Measurements from ENCODE around the gene CCDC8.

CCDC8 gene

GRCh38 chr19:46361915-46362314 is 51.4 kb downstream of the CCDC8 start:
- DNase-seq (ENCODE audit: extremely low read depth in 1 of 2, low read depth in 1 of 2) = no peak
